Activated CD4-positive, CD25-positive, alpha-beta regulatory T cell treated with anti-CD3 and anti-CD28 coated beads, Interleukin-2, amount 50 U/mL, for 72 hours (primary cell): ENCODE results near the gene ATF3.

Source experiments
- DNase-seq: peaks from one replicate; pipeline ENCODE4 v3.0.0; 2021

The ATF3 gene

DNA sequence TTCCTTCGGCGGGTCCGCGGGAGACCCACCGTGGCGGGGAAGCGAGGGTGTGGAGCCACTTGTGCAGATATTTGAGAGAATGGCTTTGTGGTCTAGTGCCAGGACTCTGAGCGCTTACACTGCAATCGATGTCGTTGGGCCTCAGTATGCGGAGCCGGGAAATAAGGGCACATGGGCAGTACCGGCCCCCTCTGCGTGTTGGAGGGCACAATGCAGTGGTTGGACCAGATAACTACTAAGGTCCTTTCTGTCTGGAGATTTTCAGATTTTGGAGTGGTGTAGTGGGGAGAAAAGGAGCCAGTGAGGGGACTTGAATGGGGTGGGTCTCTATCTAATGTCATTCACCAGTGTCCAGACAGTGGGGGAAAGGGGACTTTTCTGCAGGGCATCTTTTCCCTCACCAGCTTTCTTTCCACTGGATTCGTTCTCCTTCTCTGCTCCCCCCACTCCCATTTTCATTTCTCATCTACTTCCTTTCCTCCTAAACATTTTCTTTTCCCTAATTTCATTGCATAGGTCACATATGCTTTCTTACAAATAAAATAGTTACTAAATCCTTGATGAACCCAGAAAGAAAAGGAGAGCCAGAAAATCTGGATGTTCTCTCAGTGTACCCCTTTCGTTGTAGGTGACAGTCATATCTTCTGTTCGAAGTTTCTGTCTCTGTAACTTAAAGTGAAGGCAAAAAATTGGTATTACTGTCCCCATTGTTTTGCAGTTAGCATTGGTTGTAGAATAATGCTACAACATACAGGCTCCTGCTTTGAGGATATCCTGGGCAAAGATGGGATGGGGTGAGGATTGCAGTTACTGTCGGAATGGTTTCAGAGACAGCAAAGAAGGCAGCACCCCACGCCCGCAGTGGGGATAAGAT, 1.4 kb downstream of the ATF3 start:
- DNase-seq: no peak

DNA sequence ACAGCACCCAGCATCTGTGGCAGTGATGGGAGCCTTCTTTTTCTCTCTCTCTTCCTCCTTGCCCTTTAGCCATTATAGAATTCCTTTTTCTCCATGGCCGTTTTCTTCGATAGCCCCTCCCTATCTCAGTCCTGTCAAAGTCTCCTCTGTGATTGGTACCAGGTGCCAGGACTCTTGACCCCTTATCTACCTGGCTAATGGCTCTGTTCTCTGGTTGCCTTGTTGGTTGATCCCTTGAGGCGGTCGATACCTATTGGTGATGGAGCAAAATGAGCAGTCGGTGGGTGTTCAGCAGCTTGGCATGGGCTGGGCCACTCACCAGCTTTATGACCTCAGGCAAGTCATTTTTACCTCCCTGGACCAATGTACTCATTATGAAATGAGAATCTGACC, 2.0 kb downstream of the ATF3 start:
- DNase-seq: no peak

DNA sequence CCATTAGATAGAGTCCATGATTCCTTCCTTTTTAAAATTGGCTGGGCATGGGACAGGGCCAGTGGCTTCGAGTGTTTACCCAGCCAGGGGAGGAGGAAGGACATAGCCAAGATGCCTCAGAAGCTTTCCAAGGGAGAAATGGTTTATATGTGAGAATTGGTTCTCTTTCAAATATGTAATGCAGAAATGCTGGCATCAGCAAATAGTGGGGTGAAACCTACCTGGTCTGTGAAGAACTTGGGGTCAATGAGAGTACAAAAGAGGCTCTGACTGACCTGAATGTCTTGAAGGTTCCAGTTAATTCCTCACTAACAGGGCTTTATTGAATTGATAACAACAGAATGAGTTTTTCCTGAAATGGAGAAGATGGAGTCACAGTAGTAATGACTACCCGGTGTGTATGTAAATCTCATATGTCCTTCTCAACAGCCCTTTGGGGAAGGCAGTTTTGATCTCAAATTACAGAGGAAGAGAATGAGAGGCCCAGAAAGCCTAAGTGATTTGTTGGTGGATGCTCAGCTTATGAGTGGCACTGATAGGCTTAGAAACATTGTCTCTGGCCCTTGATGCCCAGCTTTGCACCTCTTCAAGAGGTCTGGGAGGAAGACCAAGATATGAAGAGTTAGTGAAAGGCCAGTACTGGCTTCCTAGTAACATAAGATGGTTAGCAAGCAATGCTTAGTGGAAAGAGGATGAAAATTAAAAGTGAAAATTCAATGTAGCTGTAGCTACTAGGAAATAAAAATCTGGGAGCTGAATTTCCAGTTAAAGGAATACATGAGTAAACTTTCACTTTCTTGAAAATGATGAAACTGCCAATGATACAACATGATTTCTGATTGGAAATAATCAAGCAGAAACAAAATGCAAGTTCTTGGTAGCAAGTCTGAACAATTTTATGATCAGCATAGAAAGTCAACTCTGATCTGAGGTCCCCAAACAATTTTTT, 2.7 kb downstream of the ATF3 start:
- DNase-seq: no peak

DNA sequence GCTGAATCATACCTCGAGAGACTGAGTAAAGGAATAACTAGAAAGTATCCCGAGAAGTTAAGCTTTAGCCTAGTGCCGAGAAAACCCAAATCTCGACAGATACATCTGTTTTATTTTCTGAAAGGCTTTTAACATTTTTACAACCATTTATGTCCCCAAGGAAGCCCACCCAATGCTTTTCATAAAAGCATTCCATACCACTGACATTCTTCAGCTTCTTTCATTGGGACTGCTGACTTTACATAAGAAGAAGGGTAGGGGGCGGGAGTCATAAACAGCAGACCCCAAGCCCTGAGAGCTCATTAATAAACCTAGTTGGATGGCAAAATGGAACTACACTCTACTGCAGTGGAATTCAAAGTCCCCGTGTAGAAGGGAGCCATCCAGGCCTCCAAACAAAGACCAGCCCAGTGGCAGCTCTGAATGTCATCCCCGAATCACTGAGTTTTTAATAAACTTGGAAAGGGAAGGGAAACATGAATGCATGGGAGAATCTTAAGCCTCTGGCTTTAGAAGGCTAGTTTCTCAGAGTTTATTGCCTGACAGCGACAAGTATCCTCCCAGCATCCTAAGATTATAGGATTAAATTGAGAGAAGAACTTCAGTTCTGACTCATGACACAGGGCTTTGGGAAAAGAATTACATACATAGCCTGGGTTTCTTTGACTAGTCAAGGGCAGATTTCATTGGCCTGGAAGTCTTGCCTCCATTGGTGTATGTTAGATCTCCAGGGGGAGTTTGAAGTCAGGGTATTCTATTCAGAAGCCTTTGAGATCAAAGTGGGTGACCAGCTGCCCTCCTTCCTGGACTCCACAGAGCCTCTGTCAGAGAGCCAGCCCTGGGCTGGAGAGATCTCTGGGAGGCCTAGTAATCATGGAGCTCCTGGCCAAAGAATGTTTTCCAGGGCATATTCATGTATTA, 3.7 kb downstream of the ATF3 start:
- no peak for DNase-seq

DNA sequence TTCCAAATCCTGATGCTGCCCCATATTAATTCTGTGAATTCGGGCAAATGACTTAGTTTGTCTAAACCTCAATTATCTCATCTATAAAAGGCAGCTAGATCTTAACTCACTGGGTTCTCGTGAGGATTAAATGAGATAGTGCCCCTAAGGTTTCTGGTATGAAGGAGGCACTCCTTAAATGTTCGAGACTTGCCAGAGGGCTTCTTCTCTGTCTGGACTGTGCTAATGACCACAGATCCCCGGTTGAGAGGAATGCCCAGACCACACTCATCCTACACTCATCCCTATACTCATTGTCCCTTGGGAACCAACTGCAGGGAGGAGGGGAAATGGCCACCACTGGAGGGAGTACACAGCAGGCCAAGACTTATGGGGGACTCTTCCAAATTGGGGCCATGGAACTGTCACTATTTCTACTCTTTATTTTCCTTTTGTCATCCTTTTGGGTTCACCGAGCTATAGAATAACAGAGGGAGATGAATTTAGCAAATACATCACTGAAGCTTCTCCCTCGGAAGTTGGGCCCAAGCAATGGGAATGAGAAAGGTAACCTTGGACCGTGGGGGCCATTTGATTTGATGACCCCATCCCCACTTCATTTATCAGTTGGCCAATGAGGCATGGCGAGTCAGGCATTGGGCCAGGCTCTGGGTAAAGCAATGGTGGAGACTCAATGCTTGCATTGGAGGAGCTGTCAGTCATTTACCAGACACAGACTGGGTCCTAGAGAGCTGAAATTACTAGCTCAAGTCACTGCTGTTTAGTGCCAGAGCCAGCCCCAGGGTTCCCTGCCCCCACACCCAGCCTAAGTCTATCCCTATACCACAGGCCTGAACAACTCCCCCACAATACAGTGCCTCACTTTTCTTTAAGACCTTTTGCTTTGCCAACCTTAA, 5.1 kb downstream of the ATF3 start:
- DNase-seq: no peak

DNA sequence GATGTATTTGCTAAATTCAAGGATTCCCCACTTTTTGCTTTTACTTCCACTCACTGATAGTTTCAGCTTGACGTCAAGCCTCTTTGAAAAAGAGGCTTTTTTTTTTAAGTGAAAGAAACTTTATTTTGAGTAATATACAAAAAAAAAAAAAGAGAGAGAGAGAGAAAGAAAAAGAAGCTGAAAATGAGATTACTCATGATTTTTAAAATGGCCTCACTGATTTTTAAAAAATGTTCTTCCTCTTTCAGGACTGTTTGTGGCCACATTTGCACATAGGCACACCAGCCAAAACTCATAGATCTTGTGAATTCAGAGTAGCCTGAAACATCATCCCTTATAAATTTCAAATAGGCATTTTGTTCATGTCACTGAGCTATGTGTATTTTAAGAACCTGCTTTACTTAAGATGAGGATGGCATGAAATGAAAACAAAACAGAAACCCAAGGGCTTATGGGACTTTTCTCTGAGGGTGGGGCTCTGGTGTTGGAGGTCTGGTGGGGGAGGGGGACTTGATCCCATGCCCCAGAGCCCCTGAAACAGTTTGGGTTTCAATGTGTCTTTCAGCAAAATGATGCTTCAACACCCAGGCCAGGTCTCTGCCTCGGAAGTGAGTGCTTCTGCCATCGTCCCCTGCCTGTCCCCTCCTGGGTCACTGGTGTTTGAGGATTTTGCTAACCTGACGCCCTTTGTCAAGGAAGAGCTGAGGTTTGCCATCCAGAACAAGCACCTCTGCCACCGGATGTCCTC, 6.1 kb downstream of the ATF3 start:
- no peak for DNase-seq

DNA sequence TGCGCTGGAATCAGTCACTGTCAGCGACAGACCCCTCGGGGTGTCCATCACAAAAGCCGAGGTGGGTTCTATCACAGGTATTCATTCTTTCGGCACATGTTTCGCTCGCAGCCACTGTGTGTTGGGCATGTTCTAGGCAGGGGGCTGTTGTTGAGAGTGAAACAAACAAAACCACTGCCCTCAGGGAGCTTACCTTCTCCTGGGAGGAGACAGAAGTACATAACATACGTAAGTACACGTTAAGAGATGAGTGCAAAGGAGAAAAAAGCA, 6.6 kb downstream of the ATF3 start:
- DNase-seq: no peak

DNA sequence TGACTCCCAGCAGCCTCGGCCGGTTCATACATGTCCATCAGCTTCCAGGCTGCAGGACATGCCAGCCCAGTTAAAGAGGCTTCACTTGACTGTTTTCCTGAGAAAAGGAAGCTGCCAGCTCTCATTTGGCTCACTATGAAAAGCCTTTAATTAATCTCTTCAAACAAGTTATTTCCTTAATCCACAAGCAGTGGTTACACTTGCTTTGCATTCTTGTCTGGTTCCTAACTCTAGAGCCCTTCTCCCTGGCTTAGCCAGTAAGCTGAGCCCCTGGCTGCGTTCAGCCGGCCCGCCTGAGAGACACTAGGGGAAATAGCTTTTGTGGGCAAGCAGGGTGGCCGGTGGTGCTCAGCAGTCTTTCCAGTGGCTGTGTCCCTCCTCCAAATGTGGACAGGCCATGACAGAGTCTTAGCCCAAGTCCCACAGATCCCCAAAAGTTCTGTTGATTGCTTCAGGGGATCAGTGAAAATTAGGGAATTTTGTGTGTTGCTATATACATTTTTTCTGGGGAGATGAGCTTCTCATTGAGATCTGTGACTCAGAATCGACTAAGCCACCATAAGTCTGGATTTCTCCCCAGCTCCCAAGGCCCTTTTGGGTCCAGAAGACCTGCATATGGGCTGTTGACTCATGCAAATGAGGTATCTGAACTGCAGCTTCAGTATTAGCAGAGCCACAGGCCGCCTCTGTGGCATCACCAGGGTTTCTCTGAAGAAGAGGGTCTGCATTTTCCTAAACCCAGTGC, 10.1 kb downstream of the ATF3 start:
- no peak for DNase-seq

DNA sequence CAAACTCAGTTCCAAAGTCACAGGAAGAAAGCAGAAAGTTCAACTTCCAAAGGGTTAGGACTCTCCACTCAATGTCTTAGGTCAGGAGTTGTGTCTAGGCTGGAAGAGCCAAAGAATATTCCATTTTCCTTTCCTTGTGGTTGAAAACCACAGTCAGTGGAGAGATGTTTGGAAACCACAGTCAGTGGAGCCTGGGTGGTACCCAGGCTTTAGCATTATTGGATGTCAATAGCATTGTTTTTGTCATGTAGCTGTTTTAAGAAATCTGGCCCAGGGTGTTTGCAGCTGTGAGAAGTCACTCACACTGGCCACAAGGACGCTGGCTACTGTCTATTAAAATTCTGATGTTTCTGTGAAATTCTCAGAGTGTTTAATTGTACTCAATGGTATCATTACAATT, 11.7 kb downstream of the ATF3 start:
- no peak for DNase-seq

DNA sequence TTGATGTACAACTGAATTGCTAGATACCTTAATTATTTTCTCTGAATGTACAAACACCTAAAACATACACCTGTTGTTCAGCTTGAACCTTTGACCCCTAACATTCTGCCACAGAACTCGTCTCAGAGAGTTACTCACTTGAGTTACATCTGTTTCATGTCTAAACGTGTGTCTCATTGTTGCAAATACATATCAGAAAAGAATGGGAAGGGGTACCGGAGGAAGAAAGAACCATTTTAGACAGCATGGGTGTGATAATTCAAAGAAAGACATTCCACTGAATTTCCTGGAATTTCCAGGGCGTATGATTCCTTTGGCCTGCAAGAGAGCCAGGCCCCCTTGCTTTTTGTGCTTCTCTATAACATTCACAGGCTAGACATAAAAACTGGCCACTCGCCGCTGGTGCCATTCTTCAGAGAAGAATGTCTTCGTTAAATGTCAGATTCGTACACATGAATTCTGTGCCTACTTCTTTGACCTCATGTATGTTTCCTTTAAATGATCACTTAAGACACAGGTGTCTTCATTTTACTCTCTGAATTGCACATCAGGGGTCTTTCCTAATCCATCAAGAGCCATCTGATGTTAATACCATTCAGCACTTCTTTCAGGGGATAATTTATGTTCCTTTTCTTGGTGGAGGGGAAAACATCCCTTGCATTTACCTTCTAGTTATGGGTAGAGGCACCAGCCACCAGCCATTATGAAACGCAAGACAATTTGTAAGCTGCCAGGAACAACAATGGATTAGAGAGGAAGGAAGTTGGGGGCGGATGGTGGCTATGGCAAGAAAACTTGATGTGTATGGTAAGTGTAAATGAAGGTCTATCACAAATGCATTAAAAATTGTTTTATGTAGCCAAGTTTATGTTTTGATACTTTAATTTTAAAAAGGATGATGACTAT, 12.7 kb downstream of the ATF3 start:
- no peak for DNase-seq

DNA sequence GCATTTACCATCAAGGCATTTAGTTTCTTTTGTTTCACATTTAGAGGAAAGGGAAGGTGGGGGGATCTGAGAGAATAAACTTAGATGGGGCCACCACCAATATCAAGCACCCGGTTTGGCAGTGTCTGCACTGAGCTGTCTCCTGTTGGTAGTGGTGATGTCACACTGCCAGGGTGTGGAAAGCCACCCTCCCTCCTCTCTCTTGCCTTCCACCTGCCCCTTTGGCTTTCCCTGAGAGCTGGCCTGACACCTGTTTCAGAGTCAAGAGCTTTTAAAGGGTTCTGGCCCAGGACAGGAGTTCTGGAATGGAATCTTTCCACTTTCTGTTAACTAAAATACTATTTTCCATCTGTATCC, 13.4 kb downstream of the ATF3 start:
- DNase-seq: no peak

DNA sequence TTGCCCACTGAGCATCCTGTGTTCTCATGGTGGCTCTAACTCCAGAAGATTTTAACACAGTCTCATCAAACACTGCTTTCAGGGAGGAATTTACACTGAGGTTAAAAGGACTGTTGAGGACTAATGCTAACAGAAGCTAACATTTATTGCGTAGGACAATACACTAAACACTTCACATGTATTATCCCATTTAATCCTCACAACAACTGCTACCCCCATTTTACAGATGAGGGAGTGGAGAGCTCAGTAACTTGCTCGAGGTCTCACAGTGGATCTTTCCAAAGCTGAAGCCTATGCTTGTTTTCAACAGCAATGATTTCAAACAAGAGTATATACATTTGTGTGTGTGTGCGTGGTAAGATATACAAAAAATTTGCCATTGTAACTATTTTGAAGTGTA, 13.9 kb downstream of the ATF3 start:
- no peak for DNase-seq

DNA sequence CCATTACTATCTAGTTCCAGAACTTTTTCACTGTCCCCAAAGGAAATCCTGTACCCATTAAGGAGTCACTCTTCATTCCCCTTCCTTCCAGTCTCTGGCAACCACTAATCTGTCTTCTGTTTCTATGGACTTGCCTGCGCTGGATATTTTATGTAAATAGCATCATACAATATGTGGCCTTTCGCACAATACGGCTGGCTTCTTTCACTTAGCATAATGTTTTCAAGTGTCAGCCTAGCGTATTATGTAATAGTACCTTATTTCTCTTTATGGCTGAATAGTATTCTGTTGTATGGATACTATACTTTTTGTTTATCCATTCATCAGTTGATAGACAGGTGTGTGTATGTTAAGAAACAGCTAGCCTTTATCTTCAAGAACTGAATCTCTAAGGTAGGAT, 14.3 kb downstream of the ATF3 start:
- DNase-seq: no peak

DNA sequence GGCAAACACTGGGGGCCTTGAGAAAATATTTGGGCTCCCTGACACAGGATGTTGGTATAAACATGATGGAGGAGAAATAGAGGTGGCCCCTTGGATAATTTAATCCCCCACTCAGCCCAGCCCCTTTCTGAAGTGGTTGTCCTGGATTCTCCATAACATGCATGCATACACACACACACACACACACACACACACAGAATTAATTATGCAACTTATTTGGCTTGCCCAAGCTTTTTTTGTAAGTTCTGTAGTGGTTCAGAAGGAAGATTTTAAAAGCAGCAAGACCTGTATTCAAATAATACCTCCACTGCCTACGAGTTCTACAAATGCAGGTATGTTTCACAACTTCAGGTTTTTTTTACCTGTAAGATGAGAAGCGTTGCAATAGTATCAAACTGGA, 15.0 kb downstream of the ATF3 start:
- DNase-seq: no peak

DNA sequence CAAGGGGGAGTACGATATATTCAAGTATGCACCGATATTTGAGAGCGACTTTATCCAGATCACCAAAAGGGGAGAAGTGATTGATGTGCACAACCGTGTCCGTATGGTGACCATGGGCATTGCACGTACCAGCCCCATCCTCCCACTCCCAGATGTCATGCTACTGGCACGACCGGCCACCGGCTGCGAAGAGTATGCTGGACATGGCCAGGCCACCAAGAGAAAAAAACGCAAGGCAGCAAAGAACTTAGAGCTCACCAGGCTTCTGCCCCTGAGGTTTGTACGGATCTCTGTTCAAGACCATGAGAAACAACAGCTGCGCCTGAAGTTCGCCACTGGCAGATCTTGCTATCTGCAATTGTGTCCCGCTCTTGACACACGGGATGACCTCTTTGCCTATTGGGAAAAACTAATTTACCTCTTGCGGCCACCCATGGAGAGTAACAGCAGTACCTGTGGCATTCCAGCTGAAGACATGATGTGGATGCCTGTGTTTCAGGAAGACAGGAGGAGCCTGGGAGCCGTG, 16.5 kb downstream of the ATF3 start:
- no peak for DNase-seq

DNA sequence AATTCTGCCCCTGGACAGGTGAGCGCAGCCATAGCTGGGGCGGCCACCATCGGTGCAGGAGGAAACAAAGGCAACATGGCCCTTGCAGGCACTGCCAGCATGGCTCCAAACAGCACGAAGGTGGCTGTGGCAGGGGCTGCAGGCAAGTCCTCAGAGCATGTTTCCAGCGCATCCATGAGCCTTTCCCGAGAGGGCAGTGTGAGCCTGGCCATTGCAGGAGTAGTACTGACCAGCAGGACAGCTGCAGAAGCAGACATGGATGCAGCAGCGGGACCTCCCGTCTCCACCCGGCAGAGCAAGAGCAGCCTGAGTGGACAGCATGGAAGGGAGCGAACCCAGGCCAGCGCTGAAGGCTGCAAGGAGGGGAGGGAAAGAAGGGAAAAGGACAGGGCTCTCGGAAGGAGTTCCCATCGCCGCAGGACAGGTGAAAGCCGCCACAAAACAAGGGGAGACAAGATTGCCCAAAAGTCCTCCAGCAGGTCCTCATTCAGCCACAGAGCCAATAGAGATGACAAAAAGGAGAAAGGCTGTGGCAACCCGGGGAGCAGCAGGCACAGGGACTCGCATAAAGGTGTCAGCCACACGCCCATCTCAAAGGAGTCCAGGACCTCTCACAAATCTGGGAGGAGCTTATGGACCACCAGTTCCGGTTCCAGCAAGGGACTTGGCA, 17.4 kb downstream of the ATF3 start:
- no peak for DNase-seq

DNA sequence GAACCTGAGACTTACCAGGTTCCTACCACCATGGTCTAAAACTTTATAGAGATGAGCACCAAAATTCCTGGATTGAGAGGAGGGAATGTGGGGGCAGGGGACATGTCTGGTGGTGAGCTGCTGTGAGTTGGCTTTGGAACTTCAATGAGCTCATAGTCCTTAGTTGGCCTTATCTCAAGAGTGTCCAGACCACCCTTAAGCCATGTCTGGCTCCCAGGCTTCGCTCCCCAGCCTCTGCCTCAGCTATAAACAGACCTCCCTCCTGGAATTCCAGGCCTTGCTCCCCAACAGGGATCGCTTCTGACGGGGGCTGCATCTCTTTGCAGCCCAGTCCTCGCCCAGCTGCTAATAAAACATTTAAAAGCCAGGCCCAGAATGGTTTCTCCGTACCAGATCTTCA, 19.5 kb downstream of the ATF3 start:
- no peak for DNase-seq

DNA sequence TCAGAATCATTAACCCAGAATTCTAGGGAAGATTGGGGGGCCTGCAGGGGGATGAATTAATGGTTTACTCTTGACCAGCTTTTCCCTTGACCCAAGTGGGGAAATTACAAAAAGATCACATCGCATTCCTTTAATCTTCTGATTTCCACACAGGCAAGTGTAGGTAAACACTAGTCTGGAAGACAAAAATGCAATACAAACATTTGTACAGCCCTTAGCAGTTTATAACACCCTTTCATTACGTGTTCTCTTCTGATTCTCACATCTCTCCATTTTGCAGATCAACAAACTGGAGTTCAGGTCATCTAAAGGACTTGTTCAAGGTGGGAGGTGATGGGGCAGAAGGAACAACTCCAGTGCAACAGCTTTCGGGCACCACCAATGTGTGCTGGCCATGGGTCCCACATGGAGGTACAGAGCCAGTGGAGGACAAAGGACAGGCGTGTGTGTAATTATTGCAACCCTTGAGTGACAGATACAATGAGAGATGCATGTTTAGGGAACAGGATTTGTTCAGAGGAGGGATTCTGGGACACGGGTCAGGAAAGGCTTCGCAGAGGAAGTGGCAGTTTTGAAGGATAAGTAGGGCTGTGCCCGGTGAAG, 20.4 kb downstream of the ATF3 start:
- no peak for DNase-seq
